ENCODE measurements around the gene CACNA2D1.

DNA sequence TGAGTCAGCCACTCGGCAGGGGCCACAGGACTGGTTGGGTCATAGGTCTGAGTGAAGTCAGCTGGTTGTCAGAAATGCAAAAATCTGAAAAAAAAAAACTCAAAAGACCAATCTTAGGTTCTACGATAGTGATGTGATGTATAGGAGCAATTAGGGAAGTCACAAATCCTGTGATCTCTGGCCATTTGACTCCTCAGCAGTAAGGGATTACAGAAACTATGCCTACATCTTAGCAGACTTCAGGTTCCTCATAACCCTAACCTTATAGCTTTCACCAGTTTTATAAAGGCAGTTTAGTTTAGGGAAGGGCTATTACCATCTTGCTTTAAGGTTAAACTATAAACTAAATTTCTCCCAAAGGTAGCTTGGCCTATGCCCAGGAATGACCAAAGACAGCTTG is 510.6 kb downstream of the CACNA2D1 start:
- TF ChIP-seq, protein P1, sequence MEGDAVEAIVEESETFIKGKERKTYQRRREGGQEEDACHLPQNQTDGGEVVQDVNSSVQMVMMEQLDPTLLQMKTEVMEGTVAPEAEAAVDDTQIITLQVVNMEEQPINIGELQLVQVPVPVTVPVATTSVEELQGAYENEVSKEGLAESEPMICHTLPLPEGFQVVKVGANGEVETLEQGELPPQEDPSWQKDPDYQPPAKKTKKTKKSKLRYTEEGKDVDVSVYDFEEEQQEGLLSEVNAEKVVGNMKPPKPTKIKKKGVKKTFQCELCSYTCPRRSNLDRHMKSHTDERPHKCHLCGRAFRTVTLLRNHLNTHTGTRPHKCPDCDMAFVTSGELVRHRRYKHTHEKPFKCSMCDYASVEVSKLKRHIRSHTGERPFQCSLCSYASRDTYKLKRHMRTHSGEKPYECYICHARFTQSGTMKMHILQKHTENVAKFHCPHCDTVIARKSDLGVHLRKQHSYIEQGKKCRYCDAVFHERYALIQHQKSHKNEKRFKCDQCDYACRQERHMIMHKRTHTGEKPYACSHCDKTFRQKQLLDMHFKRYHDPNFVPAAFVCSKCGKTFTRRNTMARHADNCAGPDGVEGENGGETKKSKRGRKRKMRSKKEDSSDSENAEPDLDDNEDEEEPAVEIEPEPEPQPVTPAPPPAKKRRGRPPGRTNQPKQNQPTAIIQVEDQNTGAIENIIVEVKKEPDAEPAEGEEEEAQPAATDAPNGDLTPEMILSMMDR (IDR thresholded peaks at IDR 0.05), result no peak
- TF ChIP-seq POLR2AphosphoS5 (IDR thresholded peaks at IDR 0.05; ENCODE audit: low read depth, low read length), result no peak
- TF ChIP-seq, protein P2, sequence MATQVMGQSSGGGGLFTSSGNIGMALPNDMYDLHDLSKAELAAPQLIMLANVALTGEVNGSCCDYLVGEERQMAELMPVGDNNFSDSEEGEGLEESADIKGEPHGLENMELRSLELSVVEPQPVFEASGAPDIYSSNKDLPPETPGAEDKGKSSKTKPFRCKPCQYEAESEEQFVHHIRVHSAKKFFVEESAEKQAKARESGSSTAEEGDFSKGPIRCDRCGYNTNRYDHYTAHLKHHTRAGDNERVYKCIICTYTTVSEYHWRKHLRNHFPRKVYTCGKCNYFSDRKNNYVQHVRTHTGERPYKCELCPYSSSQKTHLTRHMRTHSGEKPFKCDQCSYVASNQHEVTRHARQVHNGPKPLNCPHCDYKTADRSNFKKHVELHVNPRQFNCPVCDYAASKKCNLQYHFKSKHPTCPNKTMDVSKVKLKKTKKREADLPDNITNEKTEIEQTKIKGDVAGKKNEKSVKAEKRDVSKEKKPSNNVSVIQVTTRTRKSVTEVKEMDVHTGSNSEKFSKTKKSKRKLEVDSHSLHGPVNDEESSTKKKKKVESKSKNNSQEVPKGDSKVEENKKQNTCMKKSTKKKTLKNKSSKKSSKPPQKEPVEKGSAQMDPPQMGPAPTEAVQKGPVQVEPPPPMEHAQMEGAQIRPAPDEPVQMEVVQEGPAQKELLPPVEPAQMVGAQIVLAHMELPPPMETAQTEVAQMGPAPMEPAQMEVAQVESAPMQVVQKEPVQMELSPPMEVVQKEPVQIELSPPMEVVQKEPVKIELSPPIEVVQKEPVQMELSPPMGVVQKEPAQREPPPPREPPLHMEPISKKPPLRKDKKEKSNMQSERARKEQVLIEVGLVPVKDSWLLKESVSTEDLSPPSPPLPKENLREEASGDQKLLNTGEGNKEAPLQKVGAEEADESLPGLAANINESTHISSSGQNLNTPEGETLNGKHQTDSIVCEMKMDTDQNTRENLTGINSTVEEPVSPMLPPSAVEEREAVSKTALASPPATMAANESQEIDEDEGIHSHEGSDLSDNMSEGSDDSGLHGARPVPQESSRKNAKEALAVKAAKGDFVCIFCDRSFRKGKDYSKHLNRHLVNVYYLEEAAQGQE (IDR thresholded peaks at IDR 0.05; ENCODE audit: insufficient read depth in 1 of 2, low read depth in 2 of 2, low read length in 1 of 2), result no peak
- no peak for TF ChIP-seq TCF7L2 (IDR thresholded peaks at IDR 0.05; ENCODE audit: low read depth, low read length)
- no peak for TF ChIP-seq SIN3A (IDR thresholded peaks at IDR 0.05; ENCODE audit: borderline replicate concordance, insufficient read depth, low read depth, low read length)
